ENCODE data around the gene PLCD3. TPM values are rescaled to one million over a fixed set of nuclear protein-coding genes. Genes with fewer than 3 reads are reported as not detected.

PLCD3 gene
- total and polyA plus RNA-seq, 2 of the 13 experiments (the other 11 are each of a cell fraction or from before 2014, with no cell fraction given) = 11.3 to 39.1 TPM

DNA sequence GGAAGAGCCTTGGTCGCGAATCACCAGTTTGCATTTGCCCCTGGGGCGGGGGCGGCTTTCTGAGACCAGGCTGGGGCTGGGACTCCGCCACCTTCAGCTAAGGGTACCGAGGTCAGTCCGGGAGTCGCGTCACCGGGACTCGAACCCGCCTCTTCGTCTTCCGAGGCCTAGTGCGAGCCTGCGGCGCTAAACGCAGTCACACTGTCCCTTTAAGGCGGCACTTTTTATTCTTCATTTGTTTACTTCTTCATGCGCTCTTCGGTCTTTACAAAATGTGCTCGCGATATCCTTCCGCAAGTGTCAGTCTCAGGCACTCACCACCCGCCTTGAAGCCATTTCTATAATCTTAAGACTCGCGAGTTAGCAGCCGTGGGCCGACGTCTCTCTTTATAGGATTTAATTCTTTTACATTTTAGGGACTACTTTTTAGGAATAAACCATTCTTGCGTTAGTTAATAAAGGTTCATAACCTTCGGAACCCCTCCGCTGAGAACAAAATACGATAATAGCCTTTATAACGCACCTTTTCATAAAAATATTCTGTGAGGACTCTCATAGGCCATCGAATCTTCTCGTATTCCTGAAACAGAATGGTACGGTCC is 15.4 kb upstream of the PLCD3 start (continued):
- TF ChIP-seq, protein P1, sequence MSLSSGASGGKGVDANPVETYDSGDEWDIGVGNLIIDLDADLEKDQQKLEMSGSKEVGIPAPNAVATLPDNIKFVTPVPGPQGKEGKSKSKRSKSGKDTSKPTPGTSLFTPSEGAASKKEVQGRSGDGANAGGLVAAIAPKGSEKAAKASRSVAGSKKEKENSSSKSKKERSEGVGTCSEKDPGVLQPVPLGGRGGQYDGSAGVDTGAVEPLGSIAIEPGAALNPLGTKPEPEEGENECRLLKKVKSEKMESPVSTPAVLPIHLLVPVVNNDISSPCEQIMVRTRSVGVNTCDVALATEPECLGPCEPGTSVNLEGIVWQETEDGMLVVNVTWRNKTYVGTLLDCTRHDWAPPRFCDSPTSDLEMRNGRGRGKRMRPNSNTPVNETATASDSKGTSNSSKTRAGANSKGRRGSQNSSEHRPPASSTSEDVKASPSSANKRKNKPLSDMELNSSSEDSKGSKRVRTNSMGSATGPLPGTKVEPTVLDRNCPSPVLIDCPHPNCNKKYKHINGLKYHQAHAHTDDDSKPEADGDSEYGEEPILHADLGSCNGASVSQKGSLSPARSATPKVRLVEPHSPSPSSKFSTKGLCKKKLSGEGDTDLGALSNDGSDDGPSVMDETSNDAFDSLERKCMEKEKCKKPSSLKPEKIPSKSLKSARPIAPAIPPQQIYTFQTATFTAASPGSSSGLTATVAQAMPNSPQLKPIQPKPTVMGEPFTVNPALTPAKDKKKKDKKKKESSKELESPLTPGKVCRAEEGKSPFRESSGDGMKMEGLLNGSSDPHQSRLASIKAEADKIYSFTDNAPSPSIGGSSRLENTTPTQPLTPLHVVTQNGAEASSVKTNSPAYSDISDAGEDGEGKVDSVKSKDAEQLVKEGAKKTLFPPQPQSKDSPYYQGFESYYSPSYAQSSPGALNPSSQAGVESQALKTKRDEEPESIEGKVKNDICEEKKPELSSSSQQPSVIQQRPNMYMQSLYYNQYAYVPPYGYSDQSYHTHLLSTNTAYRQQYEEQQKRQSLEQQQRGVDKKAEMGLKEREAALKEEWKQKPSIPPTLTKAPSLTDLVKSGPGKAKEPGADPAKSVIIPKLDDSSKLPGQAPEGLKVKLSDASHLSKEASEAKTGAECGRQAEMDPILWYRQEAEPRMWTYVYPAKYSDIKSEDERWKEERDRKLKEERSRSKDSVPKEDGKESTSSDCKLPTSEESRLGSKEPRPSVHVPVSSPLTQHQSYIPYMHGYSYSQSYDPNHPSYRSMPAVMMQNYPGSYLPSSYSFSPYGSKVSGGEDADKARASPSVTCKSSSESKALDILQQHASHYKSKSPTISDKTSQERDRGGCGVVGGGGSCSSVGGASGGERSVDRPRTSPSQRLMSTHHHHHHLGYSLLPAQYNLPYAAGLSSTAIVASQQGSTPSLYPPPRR (CRISPR knock-in tag; IDR thresholded peaks at IDR 0.05; ENCODE audit: borderline replicate concordance) = peak; percentile 25; the same call in 1 of the 2 replicates
- TF ChIP-seq ZNF234 (CRISPR knock-in tag; conservative IDR thresholded peaks at IDR 0.05) (0 out of 2 replicates have a peak, but pooled peaks have one; percentile 31), KDM5B (CRISPR knock-in tag; IDR thresholded peaks at IDR 0.05; ENCODE audit: borderline replicate concordance) (0 out of 2 replicates have a peak, but pooled peaks have one; percentile 3), ZNF44 (CRISPR knock-in tag; IDR thresholded peaks at IDR 0.05) (0 out of 2 replicates have a peak, but pooled peaks have one; percentile 5), SMARCC2 (IDR thresholded peaks at IDR 0.05) (no peak), ISX (CRISPR knock-in tag; conservative IDR thresholded peaks at IDR 0.05) (peak; percentile 83; the same call in 1 of the 2 replicates), NFATC3 (CRISPR knock-in tag; IDR thresholded peaks at IDR 0.05) (no peak), HDAC2 (CRISPR knock-in tag; IDR thresholded peaks at IDR 0.05) (peak; percentile 62; the same call in 1 of the 2 replicates), KAT8 (CRISPR knock-in tag; IDR thresholded peaks at IDR 0.05) (peak; percentile 76), FOXC1 (CRISPR knock-in tag; IDR thresholded peaks at IDR 0.05; ENCODE audit: borderline replicate concordance) (peak; percentile 80; the same call in 1 of the 2 replicates), HCFC1 (IDR thresholded peaks at IDR 0.05; ENCODE audit: low read depth, low read length) (peak; percentile 35; the same call in 1 of the 2 replicates), KDM2A (CRISPR knock-in tag; IDR thresholded peaks at IDR 0.05; ENCODE audit: borderline replicate concordance, low read depth) (peak; percentile 64), NAIF1 (CRISPR knock-in tag; IDR thresholded peaks at IDR 0.05; ENCODE audit: borderline replicate concordance) (peak; percentile 71; the same call in 1 of the 2 replicates), CBX1 (IDR thresholded peaks at IDR 0.05; ENCODE audit: low read depth) (peak; percentile 50), CEBPG (CRISPR knock-in tag; IDR thresholded peaks at IDR 0.05) (peak; percentile 8; the same call in 1 of the 2 replicates), ARHGAP35 (CRISPR knock-in tag; IDR thresholded peaks at IDR 0.05; ENCODE audit: borderline replicate concordance) (0 out of 2 replicates have a peak, but pooled peaks have one; percentile 5)
- TF ChIP-seq, protein P2, sequence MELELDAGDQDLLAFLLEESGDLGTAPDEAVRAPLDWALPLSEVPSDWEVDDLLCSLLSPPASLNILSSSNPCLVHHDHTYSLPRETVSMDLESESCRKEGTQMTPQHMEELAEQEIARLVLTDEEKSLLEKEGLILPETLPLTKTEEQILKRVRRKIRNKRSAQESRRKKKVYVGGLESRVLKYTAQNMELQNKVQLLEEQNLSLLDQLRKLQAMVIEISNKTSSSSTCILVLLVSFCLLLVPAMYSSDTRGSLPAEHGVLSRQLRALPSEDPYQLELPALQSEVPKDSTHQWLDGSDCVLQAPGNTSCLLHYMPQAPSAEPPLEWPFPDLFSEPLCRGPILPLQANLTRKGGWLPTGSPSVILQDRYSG (CRISPR knock-in tag; IDR thresholded peaks at IDR 0.05) = peak; percentile 53; the same call in 1 of the 2 replicates
- TF ChIP-seq, protein P3, sequence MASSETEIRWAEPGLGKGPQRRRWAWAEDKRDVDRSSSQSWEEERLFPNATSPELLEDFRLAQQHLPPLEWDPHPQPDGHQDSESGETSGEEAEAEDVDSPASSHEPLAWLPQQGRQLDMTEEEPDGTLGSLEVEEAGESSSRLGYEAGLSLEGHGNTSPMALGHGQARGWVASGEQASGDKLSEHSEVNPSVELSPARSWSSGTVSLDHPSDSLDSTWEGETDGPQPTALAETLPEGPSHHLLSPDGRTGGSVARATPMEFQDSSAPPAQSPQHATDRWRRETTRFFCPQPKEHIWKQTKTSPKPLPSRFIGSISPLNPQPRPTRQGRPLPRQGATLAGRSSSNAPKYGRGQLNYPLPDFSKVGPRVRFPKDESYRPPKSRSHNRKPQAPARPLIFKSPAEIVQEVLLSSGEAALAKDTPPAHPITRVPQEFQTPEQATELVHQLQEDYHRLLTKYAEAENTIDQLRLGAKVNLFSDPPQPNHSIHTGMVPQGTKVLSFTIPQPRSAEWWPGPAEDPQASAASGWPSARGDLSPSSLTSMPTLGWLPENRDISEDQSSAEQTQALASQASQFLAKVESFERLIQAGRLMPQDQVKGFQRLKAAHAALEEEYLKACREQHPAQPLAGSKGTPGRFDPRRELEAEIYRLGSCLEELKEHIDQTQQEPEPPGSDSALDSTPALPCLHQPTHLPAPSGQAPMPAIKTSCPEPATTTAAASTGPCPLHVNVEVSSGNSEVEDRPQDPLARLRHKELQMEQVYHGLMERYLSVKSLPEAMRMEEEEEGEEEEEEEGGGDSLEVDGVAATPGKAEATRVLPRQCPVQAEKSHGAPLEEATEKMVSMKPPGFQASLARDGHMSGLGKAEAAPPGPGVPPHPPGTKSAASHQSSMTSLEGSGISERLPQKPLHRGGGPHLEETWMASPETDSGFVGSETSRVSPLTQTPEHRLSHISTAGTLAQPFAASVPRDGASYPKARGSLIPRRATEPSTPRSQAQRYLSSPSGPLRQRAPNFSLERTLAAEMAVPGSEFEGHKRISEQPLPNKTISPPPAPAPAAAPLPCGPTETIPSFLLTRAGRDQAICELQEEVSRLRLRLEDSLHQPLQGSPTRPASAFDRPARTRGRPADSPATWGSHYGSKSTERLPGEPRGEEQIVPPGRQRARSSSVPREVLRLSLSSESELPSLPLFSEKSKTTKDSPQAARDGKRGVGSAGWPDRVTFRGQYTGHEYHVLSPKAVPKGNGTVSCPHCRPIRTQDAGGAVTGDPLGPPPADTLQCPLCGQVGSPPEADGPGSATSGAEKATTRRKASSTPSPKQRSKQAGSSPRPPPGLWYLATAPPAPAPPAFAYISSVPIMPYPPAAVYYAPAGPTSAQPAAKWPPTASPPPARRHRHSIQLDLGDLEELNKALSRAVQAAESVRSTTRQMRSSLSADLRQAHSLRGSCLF (CRISPR knock-in tag; IDR thresholded peaks at IDR 0.05; ENCODE audit: borderline replicate concordance) = 0 out of 2 replicates have a peak, but pooled peaks have one; percentile 66
